Mononuclear cell (primary cell): ENCODE measurements around the gene ZDHHC21. TPM values are rescaled to one million over a fixed set of nuclear protein-coding genes. Genes with fewer than 3 reads are reported as not detected.

Experiments
- H3K27me3 ChIP-seq: 2 replicates; pipeline ENCODE4 v1.6.0; 2011; ENCODE audit warnings: low read length, control low read depth; ENCODE audit not compliant: insufficient read depth
- H3K4me1 ChIP-seq: 2 replicates; pipeline ENCODE4 v1.5.1; 2011; ENCODE audit warnings: mild to moderate bottlenecking, low read length, control low read depth; ENCODE audit not compliant: insufficient read depth
- H3K4me3 ChIP-seq: 2 replicates; pipeline ENCODE4 v1.5.1; 2011; ENCODE audit warnings: mild to moderate bottlenecking, low read length, moderate library complexity
- H3K9me3 ChIP-seq: 2 replicates; pipeline ENCODE4 v1.5.1; 2011; ENCODE audit warnings: low read depth, mild to moderate bottlenecking, control low read depth, low read length
- total RNA-seq: library from RNA; depleted of rRNA; stranded (reverse); fragments of >200 nt; gene quantifications from one replicate; pipeline ENCODE4 v1.2.3, GENCODE V29; 2012

ZDHHC21 gene
- total RNA-seq, 1 donor, result 7.1 TPM

DNA sequence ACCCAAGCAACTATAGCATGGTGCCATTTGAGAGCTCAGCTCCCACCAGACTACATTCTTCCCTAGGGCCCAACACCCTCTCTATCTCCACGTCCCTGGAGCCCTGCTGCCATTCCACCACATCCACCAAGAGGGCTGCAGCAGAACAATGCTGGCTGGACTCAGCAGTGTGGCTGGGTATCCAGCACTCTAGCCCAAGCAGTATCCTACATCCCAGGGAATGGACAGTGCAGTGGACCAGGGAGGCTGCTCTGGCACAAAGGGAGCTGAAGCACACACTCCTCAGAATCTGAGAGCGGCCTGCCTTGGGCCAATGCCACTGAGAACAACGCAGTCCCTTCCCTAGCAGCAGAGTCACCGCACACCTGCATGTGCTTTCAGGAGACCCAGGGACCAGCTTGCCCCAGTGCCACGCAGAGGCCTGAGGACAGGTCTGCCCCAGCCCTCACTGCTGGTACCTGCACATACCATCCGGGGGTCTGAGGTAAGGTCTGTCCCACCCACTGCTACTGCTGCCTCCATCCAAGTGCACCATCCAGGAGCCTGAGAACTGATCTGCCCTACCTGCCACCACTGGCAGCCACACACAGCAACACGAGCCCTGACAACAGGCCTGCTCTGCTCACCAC, 95.9 kb downstream of the ZDHHC21 start:
- Histone ChIP-seq H3K27me3 (no peaks in the 10 kb centered on the region), H3K4me3 (no peak overlapping the region), H3K4me1 (no peaks in the 10 kb centered on the region), H3K9me3 (no peaks in the 10 kb centered on the region)

DNA sequence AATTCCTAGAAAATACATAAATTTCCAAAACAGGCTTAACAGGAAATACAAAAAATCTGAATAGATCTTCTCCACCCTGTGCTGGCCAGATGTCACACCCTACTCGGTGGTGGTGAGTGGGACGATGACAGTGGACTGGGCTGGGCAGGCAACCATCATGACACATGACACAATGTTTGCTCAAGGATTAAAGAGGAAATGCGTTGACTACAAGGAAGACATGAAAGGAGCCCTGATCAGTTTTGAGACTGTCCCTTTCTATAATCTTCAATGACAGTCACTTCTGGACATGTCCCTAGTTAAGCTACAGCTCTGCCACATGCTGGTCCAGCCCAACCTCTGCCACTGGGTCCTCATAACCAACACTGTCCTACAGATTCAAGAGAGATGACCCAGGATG, 99.8 kb downstream of the ZDHHC21 start:
- H3K4me1 ChIP-seq, result no peaks in the 10 kb centered on the region
- H3K9me3 ChIP-seq, result no peaks in the 10 kb centered on the region
- no peaks in the 10 kb centered on the region for H3K27me3 ChIP-seq
- no peak overlapping the region for H3K4me3 ChIP-seq

DNA sequence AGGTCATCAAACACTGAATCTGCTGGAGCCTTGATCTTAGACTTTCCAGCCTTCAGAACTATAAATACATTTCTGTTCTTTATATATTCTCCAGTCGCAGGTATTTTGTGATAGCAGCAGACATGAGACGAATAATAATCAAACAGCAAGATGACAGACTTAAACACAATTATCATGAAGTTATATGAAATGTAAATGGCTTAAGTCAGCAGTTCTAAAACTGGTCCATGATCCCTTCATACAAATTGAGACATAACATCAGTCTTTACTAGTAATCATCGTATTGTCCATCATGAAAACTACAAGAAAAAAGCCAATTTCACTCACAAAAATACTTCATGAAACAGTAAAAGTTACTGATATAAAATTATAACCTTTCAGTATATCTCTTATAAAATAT, 101.8 kb downstream of the ZDHHC21 start:
- Histone ChIP-seq H3K9me3 (no peaks in the 10 kb centered on the region), H3K4me3 (no peak overlapping the region), H3K27me3 (no peaks in the 10 kb centered on the region), H3K4me1 (no peaks in the 10 kb centered on the region)

- peaks cover 6% of the 10 kb centered on the region for H3K9me3 ChIP-seq
- no peaks in the 10 kb centered on the region for H3K4me1 ChIP-seq
- no peaks in the 10 kb centered on the region for H3K27me3 ChIP-seq
- H3K4me3 ChIP-seq, result no peak overlapping the region
Observed at GRCh38 chr9:14585730-14586473, 107.3 kb downstream of the ZDHHC21 start.

GRCh38 chr9:14584571-14584970, 108.7 kb downstream of the ZDHHC21 start:
- H3K27me3 ChIP-seq, result no peaks in the 10 kb centered on the region
- no peaks in the 10 kb centered on the region for H3K4me1 ChIP-seq
- H3K9me3 ChIP-seq, result peaks cover 6% of the 10 kb centered on the region
- no peak overlapping the region for H3K4me3 ChIP-seq

- Histone ChIP-seq H3K9me3 (peaks cover 11% of the 10 kb centered on the region), H3K27me3 (no peaks in the 10 kb centered on the region), H3K4me1 (no peaks in the 10 kb centered on the region), H3K4me3 (no peak overlapping the region)
Observed at GRCh38 chr9:14578030-14578429, 115.2 kb downstream of the ZDHHC21 start.

- Histone ChIP-seq H3K9me3 (peaks cover 6% of the 10 kb centered on the region), H3K27me3 (no peaks in the 10 kb centered on the region), H3K4me1 (no peaks in the 10 kb centered on the region), H3K4me3 (no peak overlapping the region)
Observed at GRCh38 chr9:14574173-14574572, 119.1 kb downstream of the ZDHHC21 start.

DNA sequence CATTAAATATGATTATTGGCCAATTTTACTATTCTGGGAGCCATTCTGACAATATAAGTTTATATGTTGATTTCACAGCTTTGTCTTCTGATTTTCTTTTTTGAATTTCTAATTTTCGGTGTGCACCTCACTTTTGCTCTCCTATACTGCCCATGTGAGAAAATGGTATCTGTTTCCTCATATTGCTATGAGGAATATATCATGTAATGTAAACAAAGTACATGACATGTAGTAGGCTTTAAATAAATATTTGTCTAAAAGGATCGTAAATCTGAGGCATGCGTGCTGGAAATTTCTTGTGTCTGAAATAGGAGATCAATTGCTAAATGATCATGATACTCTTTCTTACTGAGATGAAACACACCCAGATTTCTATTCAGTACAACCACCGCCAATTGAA, 119.9 kb downstream of the ZDHHC21 start:
- Histone ChIP-seq H3K4me1 (no peaks in the 10 kb centered on the region), H3K4me3 (no peak overlapping the region), H3K9me3 (peaks cover 2% of the 10 kb centered on the region), H3K27me3 (no peaks in the 10 kb centered on the region)

DNA sequence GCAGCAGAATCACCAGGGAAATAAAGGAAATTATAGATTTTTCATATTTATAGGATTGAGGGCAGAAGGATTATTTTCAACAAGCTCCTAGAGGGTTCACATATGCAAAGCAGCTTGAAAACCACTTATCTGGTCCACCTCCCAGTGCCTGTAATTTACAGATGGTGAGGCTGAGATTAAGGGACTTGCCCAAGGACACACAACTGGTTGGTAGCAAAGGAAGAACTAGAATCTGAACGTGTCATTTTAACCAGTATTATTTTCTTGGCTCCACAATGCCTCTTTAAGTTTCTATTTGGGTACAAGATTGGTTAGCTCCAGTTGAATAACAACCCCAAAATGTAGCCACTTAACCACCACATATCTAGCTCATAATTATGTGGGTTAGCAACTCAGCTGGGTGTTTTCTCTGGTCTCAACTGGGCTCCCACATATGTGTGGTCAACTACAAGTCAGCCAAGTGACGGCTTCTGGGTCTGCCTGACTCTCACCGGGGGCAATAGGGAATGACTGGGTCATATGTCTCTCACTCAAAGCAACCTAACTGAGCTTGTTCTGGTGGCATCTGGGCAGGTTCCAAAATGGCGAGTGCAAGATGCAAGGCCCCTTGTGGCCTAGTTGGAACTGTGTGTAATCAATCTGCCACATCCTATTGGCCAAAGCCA, 127.7 kb downstream of the ZDHHC21 start:
- Histone ChIP-seq H3K4me1 (no peaks in the 10 kb centered on the region), H3K4me3 (no peak overlapping the region), H3K9me3 (no peaks in the 10 kb centered on the region), H3K27me3 (no peaks in the 10 kb centered on the region)

DNA sequence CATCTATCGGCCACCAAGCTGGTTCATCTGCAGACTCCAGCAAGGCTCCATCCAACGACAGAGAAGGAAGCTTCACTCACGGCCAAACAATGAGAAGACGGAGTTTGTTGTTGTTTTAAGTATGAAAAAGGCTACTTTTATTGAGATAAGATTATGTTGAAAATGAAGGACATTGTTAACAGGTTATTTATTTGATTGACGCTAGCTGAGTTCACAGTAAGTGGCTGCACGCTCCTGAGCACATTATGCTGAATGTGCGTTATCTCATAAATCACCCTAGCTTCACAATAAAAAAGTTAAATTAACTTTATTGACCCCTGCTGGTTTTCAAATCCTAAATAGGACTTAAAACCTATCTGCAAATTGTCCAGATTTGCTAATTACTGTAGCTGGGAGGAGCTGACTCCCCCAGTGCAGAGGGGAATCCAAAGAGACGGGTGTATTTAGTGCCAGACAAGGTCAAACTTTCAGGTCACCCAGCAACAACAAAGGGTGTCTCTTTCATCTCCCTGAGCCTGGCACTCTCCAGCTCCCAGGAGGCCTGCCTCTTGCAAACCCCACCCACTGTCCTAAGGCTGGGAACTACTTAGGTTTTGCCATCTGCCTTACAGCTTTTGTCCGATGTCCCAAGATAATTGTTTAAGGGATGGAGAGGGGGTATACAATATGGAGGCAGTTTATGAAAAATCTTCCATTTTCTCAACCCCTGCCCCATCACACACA, 129.2 kb downstream of the ZDHHC21 start:
- Histone ChIP-seq H3K4me3 (no peak overlapping the region), H3K27me3 (no peaks in the 10 kb centered on the region), H3K4me1 (no peaks in the 10 kb centered on the region), H3K9me3 (no peaks in the 10 kb centered on the region)

GRCh38 chr9:14561929-14562405, 131.3 kb downstream of the ZDHHC21 start:
- H3K9me3 ChIP-seq, result no peaks in the 10 kb centered on the region

More at GRCh38 chr9:14561929-14562405, 131.3 kb downstream of the ZDHHC21 start:
- Histone ChIP-seq H3K4me1 (no peaks in the 10 kb centered on the region), H3K27me3 (no peaks in the 10 kb centered on the region), H3K4me3 (no peak overlapping the region)

Other genes starting within 250 kb of the ZDHHC21 start
- gene CER1, start 29.3 kb upstream of the ZDHHC21 start, total RNA-seq, result not detected
- under 0.01 TPM for gene FREM1, start 217.0 kb upstream of the ZDHHC21 start, total RNA-seq